HCT116 (cell line): ENCODE measurements around the gene MYH7. TPM values are rescaled to one million over a fixed set of nuclear protein-coding genes. Genes with fewer than 3 reads are reported as not detected.
A peak's percentile ranks its signal among the peaks of the same experiment; 100 is the strongest.

Experiments
- ATAC-seq: fragments of 200-7000 bp; cut with Tn5 transposase; 2 replicates; pipeline ENCODE4 v1.9.1; 2020; ENCODE audit warnings: mild to moderate bottlenecking, moderate library complexity
- BruUV-seq: library from RNA; stranded (reverse); fragments of 400-500 nt; replicated peaks from 2 replicates; lab custom pipeline; 2021; lab: Mats Ljungman, UMichigan
- CTCF ChIA-PET: fragments of 300-600 bp; sonication (Branson Sonifier 250); formaldehyde crosslinking; loops from one replicate; lab custom pipeline; 2021; ENCODE audit warnings: antibody characterized with exemption; lab: Charles Lee
- POLR2A ChIA-PET: fragments of 300-600, 350-600 bp; sonication (Branson Sonifier 250); formaldehyde crosslinking; loops from one replicate; lab custom pipeline; 2021; ENCODE audit warnings: antibody characterized with exemption; lab: Charles Lee
- RAD21 ChIA-PET, 2 experiments: fragments of 300-600 bp; sonication (Branson Sonifier 250); formaldehyde crosslinking; loops; one replicate each; lab custom pipeline; 2023; ENCODE audit warnings: low total read pairs in 2 of 2; ENCODE audit not compliant: uncharacterized antibody in 2 of 2, unreplicated experiment in 2 of 2, low non-redundant PET in 1 of 2; lab: Charles Lee
- DNase-seq: peaks from one replicate; pipeline ENCODE4 v3.0.0-alpha.2; 2010; ENCODE audit warnings: low read depth, low spot score
- H2AFZ ChIP-seq: fragments of 200-600 bp; shearing (Covaris generic), sonication (generic); 2 replicates; pipeline ENCODE4 v1.6.1; 2017; ENCODE audit warnings: low read depth, mixed run types, mixed read lengths, antibody characterized with exemption, low read length; ENCODE audit not compliant: poor library complexity, severe bottlenecking
- H3K27ac ChIP-seq: 2 replicates; pipeline ENCODE4 v1.5.1; 2012; ENCODE audit warnings: low read depth, low read length
- H3K27me3 ChIP-seq: fragments of 200-600 bp; sonication (generic); 2 replicates; pipeline ENCODE4 v1.6.1; 2016; ENCODE audit warnings: mixed run types, low read length, mixed read lengths; ENCODE audit not compliant: insufficient read depth
- H3K36me3 ChIP-seq, 2 experiments: fragments of 200-500 bp in 1 of 2; fragments of 200-600 bp in 1 of 2; sonication (Bioruptor generic) in 1 of 2; sonication (generic) in 1 of 2; 2 replicates each; pipeline versions ENCODE4 v1.5.1 to v1.6.1; 2014 to 2016; ENCODE audit warnings: low read length in 2 of 2, inconsistent platforms in 1 of 2, mixed read lengths in 1 of 2, mixed run types in 1 of 2; ENCODE audit not compliant: insufficient read depth in 2 of 2, control insufficient read depth in 1 of 2
- H3K4me1 ChIP-seq, 2 experiments: fragments of 200-600 bp in 1 of 2; sonication (generic) in 1 of 2; 2 replicates each; pipeline versions ENCODE4 v1.5.1 to v1.6.1; 2012 to 2017; ENCODE audit warnings: low read length in 2 of 2, inconsistent platforms in 1 of 2, mild to moderate bottlenecking in 1 of 2, mixed read lengths in 1 of 2, mixed run types in 1 of 2, moderate library complexity in 1 of 2; ENCODE audit not compliant: insufficient read depth in 2 of 2, control insufficient read depth in 1 of 2
- H3K4me2 ChIP-seq: fragments of 200-600 bp; sonication (generic); 2 replicates; pipeline ENCODE4 v1.6.1; 2017; ENCODE audit warnings: mixed run types, low read length, mixed read lengths
- H3K4me3 ChIP-seq, 2 experiments: fragments of 200-600 bp in 1 of 2; sonication (generic) in 1 of 2; replicated peaks in 1 of 2; 2 replicates each; pipeline ENCODE4 v1.5.1; 2011 to 2016; ENCODE audit warnings: low read length in 2 of 2, control low read depth in 1 of 2, low read depth in 1 of 2, mild to moderate bottlenecking in 1 of 2, mixed read lengths in 1 of 2, mixed run types in 1 of 2
- H3K79me2 ChIP-seq: fragments of 200-600 bp; sonication (generic); 2 replicates; pipeline ENCODE4 v1.6.1; 2017; ENCODE audit warnings: mild to moderate bottlenecking, mixed run types, low read length, moderate library complexity, mixed read lengths; ENCODE audit not compliant: insufficient read depth
- H3K9ac ChIP-seq: fragments of 200-600 bp; sonication (generic); 2 replicates; pipeline ENCODE4 v1.6.1; 2016; ENCODE audit warnings: low read length, mixed read lengths
- H3K9me2 ChIP-seq: fragments of 200-600 bp; sonication (generic), shearing (Covaris generic); 2 replicates; pipeline ENCODE4 v1.6.1; 2017; ENCODE audit warnings: mixed run types, mild to moderate bottlenecking, moderate library complexity; ENCODE audit not compliant: insufficient read depth
- H3K9me3 ChIP-seq, 2 experiments: fragments of 200-500 bp in 1 of 2; fragments of 200-600 bp in 1 of 2; sonication (Bioruptor generic) in 1 of 2; sonication (generic) in 1 of 2; 2 replicates each; pipeline ENCODE4 v1.6.1; 2014 to 2017; ENCODE audit warnings: low read length in 2 of 2, mixed read lengths in 2 of 2, inconsistent platforms in 1 of 2, low read depth in 1 of 2, mild to moderate bottlenecking in 1 of 2, mixed run types in 1 of 2, moderate library complexity in 1 of 2; ENCODE audit not compliant: control insufficient read depth in 1 of 2, insufficient read depth in 1 of 2
- H4K20me1 ChIP-seq: fragments of 200-600 bp; sonication (generic), shearing (Covaris generic); 2 replicates; pipeline ENCODE4 v1.6.1; 2017; ENCODE audit warnings: mixed run types, mild to moderate bottlenecking, moderate library complexity; ENCODE audit not compliant: insufficient read depth
- RAD21 ChIP-seq: IDR thresholded peaks from 2 replicates; pipeline ENCODE4 v1.6.1; 2012; ENCODE audit warnings: low read depth, mild to moderate bottlenecking
- REST ChIP-seq: IDR thresholded peaks from 2 replicates; pipeline ENCODE4 v1.6.1; 2012; ENCODE audit warnings: low read depth
- intact Hi-C: fragments of 100-400 bp; cut with micrococcal nuclease; formaldehyde crosslinking; loops from 2 replicates; pipeline ENCODE4 v1.10.0; 2022
- total RNA-seq: library from RNA; stranded (reverse); gene quantifications from one replicate; pipeline ENCODE4 v1.2.1, GENCODE V29; 2021; ENCODE audit not compliant: unreplicated experiment

Gene MYH7
- total RNA-seq, 1 experiment from 2014 or later, result not detected

- Histone ChIP-seq H3K27me3 (no peaks in the 10 kb centered on the region), H3K4me1 (no peaks in the 10 kb centered on the region)
Measured at GRCh38 chr14:23481362-23481970, 46.0 kb upstream of the MYH7 start.

More at GRCh38 chr14:23481362-23481970, 46.0 kb upstream of the MYH7 start:
- Histone ChIP-seq H3K9ac (no peak overlapping the region), H2AFZ (no peak overlapping the region), H3K9me2 (no peaks in the 10 kb centered on the region), H3K4me3 (no peak overlapping the region), H3K9me3 (no peaks in the 10 kb centered on the region), H4K20me1 (no peaks in the 10 kb centered on the region), H3K27ac (no peak overlapping the region), H3K36me3 (peaks cover 18 to 22% of the 10 kb centered on the region in 2 experiments)
- BruUV-seq, result no TSS peak
- DNase-seq, result no peak
- ATAC-seq, result no peak
- intact Hi-C loops, result no loop called here
- POLR2A ChIA-PET, result no interaction called here
- RAD21 ChIA-PET, result no interaction called here
- CTCF ChIA-PET, result interaction anchor here (0.8 to 6.0 kb wide), 2 partner anchors 78 to 82 kb away, joined by 3 to 69 read pairs; no protein-coding TSS in a partner anchor
- TF ChIP-seq REST (peak; percentile 66), RAD21 (no peak)
- TF ChIP-seq, all 23 proteins: peak for 1
- Histone ChIP-seq H3K79me2 (0 out of 2 replicates have a peak, but pooled peaks cover 2% of the 10 kb centered on the region), H3K4me2 (no peak overlapping the region)
